ENCODE data around the gene P2RX4. TPM values are rescaled to one million over a fixed set of nuclear protein-coding genes. Genes with fewer than 3 reads are reported as not detected.
A peak's percentile ranks its signal among the peaks of the same experiment; 100 is the strongest.
"Not testable (repeated sequence)": the region's sequence is repeated elsewhere in the genome, so short reads cannot be mapped to it uniquely, and the experiment has no call there.

P2RX4 gene
- total RNA-seq, 8 experiments from 2014 or later, result 2.2 to 19.7 (median 7.5) TPM

GRCh38 chr12:121196902-121197301, 13.0 kb upstream of the P2RX4 start:
- no peak overlapping the region for H3K27ac ChIP-seq
- no peak overlapping the region for H3K4me3 ChIP-seq
- ATAC-seq (replicated peaks in 6 of 8), result no peak
- in situ Hi-C loops (cut with MboI; ENCODE audit: low pct_unique_long_range_greater_than_20kb in 2 of 9, low sequenced_read_pairs in 9 of 9, unreplicated experiment in 9 of 9), result no loop called here
- 60 to 96% (median 81%) methylated on average over 1 to 6 of the region's 6 CpGs for WGBS, 10 experiments
- no peaks in the 10 kb centered on the region for H3K4me1 ChIP-seq (replicated peaks in 1 of 2)

- Histone ChIP-seq H3K4me3 (no peak overlapping the region), H3K27ac (no peak overlapping the region), H3K4me1 (replicated peaks in 1 of 2) (no peaks in the 10 kb centered on the region)
- in situ Hi-C loops (cut with MboI; ENCODE audit: low pct_unique_long_range_greater_than_20kb in 2 of 9, low sequenced_read_pairs in 9 of 9, unreplicated experiment in 9 of 9), result no loop called here
- WGBS, 10 experiments, result 45 to 100% (median 73%) methylated on average over 1 to 4 of the region's 7 CpGs; no CpG with 5 or more reads in 3 of the 10 experiments
- no peak for ATAC-seq (replicated peaks in 6 of 8)
Measured at GRCh38 chr12:121198949-121199348, 11.0 kb upstream of the P2RX4 start.

- H3K27ac ChIP-seq; ATAC-seq (replicated peaks in 6 of 8); in situ Hi-C loops (cut with MboI; ENCODE audit: low pct_unique_long_range_greater_than_20kb in 2 of 9, low sequenced_read_pairs in 9 of 9, unreplicated experiment in 9 of 9); H3K4me3 ChIP-seq; H3K4me1 ChIP-seq (replicated peaks in 1 of 2): not testable (repeated sequence)
- WGBS, 10 experiments, result 28 to 100% (median 90%) methylated on average over 2 to 6 of the region's 6 CpGs; no CpG with 5 or more reads in 2 of the 10 experiments
Measured at GRCh38 chr12:121201140-121201539, 8.8 kb upstream of the P2RX4 start.

- no peak overlapping the region for H3K27ac ChIP-seq
- in situ Hi-C loops (cut with MboI; ENCODE audit: low pct_unique_long_range_greater_than_20kb in 2 of 9, low sequenced_read_pairs in 9 of 9, unreplicated experiment in 9 of 9), result no loop called here
- no peaks in the 10 kb centered on the region for H3K4me1 ChIP-seq (replicated peaks in 1 of 2)
- H3K4me3 ChIP-seq, result no peak overlapping the region
- 61 to 94% (median 81%) methylated on average over 6 to 13 of the region's 14 CpGs for WGBS, 10 experiments
- peak in 2 of 8 experiments; percentile 49 to 76 for ATAC-seq (replicated peaks in 6 of 8)
Measured at GRCh38 chr12:121202407-121203355, 7.2 kb upstream of the P2RX4 start.

GRCh38 chr12:121203482-121203881, 6.4 kb upstream of the P2RX4 start:
- WGBS, 10 experiments, result 31 to 92% (median 80%) methylated on average over 2 to 9 of the region's 11 CpGs; no CpG with 5 or more reads in 2 of the 10 experiments
- no peaks in the 10 kb centered on the region for H3K4me1 ChIP-seq (replicated peaks in 1 of 2)
- H3K27ac ChIP-seq, result no peak overlapping the region
- ATAC-seq (replicated peaks in 6 of 8), result no peak
- in situ Hi-C loops (cut with MboI; ENCODE audit: low pct_unique_long_range_greater_than_20kb in 2 of 9, low sequenced_read_pairs in 9 of 9, unreplicated experiment in 9 of 9), result no loop called here
- no peak overlapping the region for H3K4me3 ChIP-seq

GRCh38 chr12:121205491-121205890, 4.4 kb upstream of the P2RX4 start:
- in situ Hi-C loops (cut with MboI; ENCODE audit: low pct_unique_long_range_greater_than_20kb in 2 of 9, low sequenced_read_pairs in 9 of 9, unreplicated experiment in 9 of 9), result no loop called here
- Histone ChIP-seq H3K27ac (no peak overlapping the region), H3K4me3 (no peak overlapping the region), H3K4me1 (replicated peaks in 1 of 2) (peaks cover 5 to 6% of the 10 kb centered on the region in 2 donors)
- ATAC-seq (replicated peaks in 6 of 8), result no peak
- WGBS, 10 experiments, result 0 to 96% (median 75%) methylated on average over 1 to 7 of the region's 7 CpGs; no CpG with 5 or more reads in 1 of the 10 experiments

GRCh38 chr12:121208571-121208970, 1.4 kb upstream of the P2RX4 start:
- not testable (repeated sequence) for ATAC-seq (replicated peaks in 6 of 8); H3K27ac ChIP-seq
- peaks cover 5 to 12% of the 10 kb centered on the region in 2 donors for H3K4me1 ChIP-seq (replicated peaks in 1 of 2)

GRCh38 chr12:121209221-121209620, 708 bp upstream of the P2RX4 start:
- WGBS, 10 experiments, result 22 to 100% (median 93%) methylated on average over 1 to 7 of the region's 15 CpGs
- peak overlapping the region; percentile 63 to 92 for H3K27ac ChIP-seq

More at GRCh38 chr12:121208571-121208970, 1.4 kb upstream of the P2RX4 start:
- 60 to 100% (median 97%) methylated on average over 2 to 7 of the region's 10 CpGs; no CpG with 5 or more reads in 3 of the 10 experiments for WGBS, 10 experiments
- H3K4me3 ChIP-seq; in situ Hi-C loops (cut with MboI; ENCODE audit: low pct_unique_long_range_greater_than_20kb in 2 of 9, low sequenced_read_pairs in 9 of 9, unreplicated experiment in 9 of 9): not testable (repeated sequence)

GRCh38 chr12:121212875-121213274, 2.9 kb downstream of the P2RX4 start:
- no peak for ATAC-seq (replicated peaks in 6 of 8)
- H3K4me1 ChIP-seq (replicated peaks in 1 of 2), result peaks cover 5 to 12% of the 10 kb centered on the region in 2 donors
- 93 to 100% (median 95%) methylated on average over 1 to 3 of the region's 5 CpGs; no CpG with 5 or more reads in 5 of the 10 experiments for WGBS, 10 experiments
- no peak overlapping the region for H3K4me3 ChIP-seq
- in situ Hi-C loops (cut with MboI; ENCODE audit: low pct_unique_long_range_greater_than_20kb in 2 of 9, low sequenced_read_pairs in 9 of 9, unreplicated experiment in 9 of 9), result no loop called here
- no peak overlapping the region for H3K27ac ChIP-seq

More at GRCh38 chr12:121209221-121209620, 708 bp upstream of the P2RX4 start:
- H3K4me3 ChIP-seq, result peak overlapping the region; percentile 39 to 53 (median 50)
- peaks cover 5 to 12% of the 10 kb centered on the region in 2 donors for H3K4me1 ChIP-seq (replicated peaks in 1 of 2)
- ATAC-seq (replicated peaks in 6 of 8), result no peak
- in situ Hi-C loops (cut with MboI; ENCODE audit: low pct_unique_long_range_greater_than_20kb in 2 of 9, low sequenced_read_pairs in 9 of 9, unreplicated experiment in 9 of 9), result no loop called here

GRCh38 chr12:121214166-121214777, 4.3 kb downstream of the P2RX4 start:
- ATAC-seq (replicated peaks in 6 of 8), result no peak
- WGBS, 10 experiments, result 33 to 100% (median 91%) methylated on average over 1 to 11 of the region's 11 CpGs; no CpG with 5 or more reads in 2 of the 10 experiments
- Histone ChIP-seq H3K4me1 (replicated peaks in 1 of 2) (peaks cover 2 to 8% of the 10 kb centered on the region in 2 donors), H3K4me3 (no peak overlapping the region), H3K27ac (no peak overlapping the region)
- in situ Hi-C loops (cut with MboI; ENCODE audit: low pct_unique_long_range_greater_than_20kb in 2 of 9, low sequenced_read_pairs in 9 of 9, unreplicated experiment in 9 of 9), result no loop called here

- H3K4me1 ChIP-seq (replicated peaks in 1 of 2), result peaks cover 0 to 5% of the 10 kb centered on the region in 2 donors
- no peak overlapping the region for H3K27ac ChIP-seq
- peak in 2 of 8 experiments; percentile 42 to 44 for ATAC-seq (replicated peaks in 6 of 8)
- H3K4me3 ChIP-seq, result no peak overlapping the region
- 33 to 100% (median 74%) methylated on average over 2 to 10 of the region's 14 CpGs; no CpG with 5 or more reads in 1 of the 10 experiments for WGBS, 10 experiments
- in situ Hi-C loops (cut with MboI; ENCODE audit: low pct_unique_long_range_greater_than_20kb in 2 of 9, low sequenced_read_pairs in 9 of 9, unreplicated experiment in 9 of 9), result no loop called here
Measured at GRCh38 chr12:121214855-121215745, 5.2 kb downstream of the P2RX4 start.

GRCh38 chr12:121216102-121216501, 6.2 kb downstream of the P2RX4 start:
- in situ Hi-C loops (cut with MboI; ENCODE audit: low pct_unique_long_range_greater_than_20kb in 2 of 9, low sequenced_read_pairs in 9 of 9, unreplicated experiment in 9 of 9), result no loop called here
- Histone ChIP-seq H3K4me3 (no peak overlapping the region), H3K4me1 (replicated peaks in 1 of 2) (peaks cover 0 to under 1% of the 10 kb centered on the region in 2 donors), H3K27ac (no peak overlapping the region)
- WGBS, 10 experiments, result 90 to 100% (median 95%) methylated on average over 1 to 4 of the region's 4 CpGs; no CpG with 5 or more reads in 2 of the 10 experiments
- no peak for ATAC-seq (replicated peaks in 6 of 8)
